GM23248 (cell line): ENCODE measurements around the gene JMJD1C.

Experiments
- EZH2 ChIP-seq: fragments of 200-600 bp; sonication (generic); IDR thresholded peaks from 2 replicates; pipeline ENCODE4 v1.6.1; 2018; ENCODE audit warnings: antibody characterized with exemption, mild to moderate bottlenecking; ENCODE audit not compliant: insufficient read depth, poor library complexity, severe bottlenecking
- EZH2phosphoT487 ChIP-seq: fragments of 200-600 bp; sonication (generic); IDR thresholded peaks from 2 replicates; pipeline ENCODE4 v1.6.1; 2018; ENCODE audit warnings: antibody characterized with exemption, moderate library complexity, mild to moderate bottlenecking, low read depth; ENCODE audit not compliant: insufficient read depth

GRCh38 chr10:63366933-63367332 lies 98.8 kb downstream of the JMJD1C start:
- TF ChIP-seq EZH2: no peak
- no peak for TF ChIP-seq EZH2phosphoT487
